ENCODE data around the gene BAAT. TPM values are rescaled to one million over a fixed set of nuclear protein-coding genes. Genes with fewer than 3 reads are reported as not detected.

BAAT gene
- total and polyA plus RNA-seq, 2 donors from 2014 or later: 0.09 to 0.15 TPM

DNA sequence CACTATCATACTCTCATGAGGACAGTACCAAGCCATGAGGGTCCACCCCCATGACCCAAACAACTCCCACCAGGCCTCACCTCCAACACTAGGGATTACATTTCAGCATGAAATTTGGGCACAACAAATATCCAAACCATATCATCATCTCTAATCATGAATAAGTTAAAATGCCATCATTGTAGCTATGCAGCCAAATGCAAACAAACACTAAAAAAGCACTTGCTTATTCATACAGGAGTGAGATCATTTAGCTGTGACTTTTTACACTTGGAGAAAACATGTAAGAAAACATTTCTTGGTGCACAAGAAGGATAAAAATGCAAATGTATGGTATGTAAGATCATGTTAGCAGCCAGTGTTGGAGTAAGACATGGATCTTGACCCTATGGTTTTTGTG, 24.2 kb downstream of the BAAT start:
- Histone ChIP-seq H3K27ac (ENCODE audit: low read depth in 2 of 2, low read length in 2 of 2) (no peak overlapping the region), H3K9me3 (ENCODE audit: control insufficient read depth in 2 of 3, insufficient read depth in 1 of 3, low read length in 3 of 3) (no peaks in the 10 kb centered on the region), H3K4me1 (ENCODE audit: control insufficient read depth in 2 of 3, insufficient read depth in 2 of 3, low read depth in 1 of 3, low read length in 3 of 3) (no peaks in the 10 kb centered on the region), H3K27me3 (ENCODE audit: control insufficient read depth, insufficient read depth, low read length) (no peaks in the 10 kb centered on the region), H3K4me3 (ENCODE audit: low read length in 3 of 3) (no peak overlapping the region), H3K9ac (ENCODE audit: low read length in 3 of 3) (no peak overlapping the region), H3K36me3 (ENCODE audit: control insufficient read depth in 2 of 3, insufficient read depth in 3 of 3, low read length in 3 of 3) (no peaks in the 10 kb centered on the region)
- TF ChIP-seq, protein P1, sequence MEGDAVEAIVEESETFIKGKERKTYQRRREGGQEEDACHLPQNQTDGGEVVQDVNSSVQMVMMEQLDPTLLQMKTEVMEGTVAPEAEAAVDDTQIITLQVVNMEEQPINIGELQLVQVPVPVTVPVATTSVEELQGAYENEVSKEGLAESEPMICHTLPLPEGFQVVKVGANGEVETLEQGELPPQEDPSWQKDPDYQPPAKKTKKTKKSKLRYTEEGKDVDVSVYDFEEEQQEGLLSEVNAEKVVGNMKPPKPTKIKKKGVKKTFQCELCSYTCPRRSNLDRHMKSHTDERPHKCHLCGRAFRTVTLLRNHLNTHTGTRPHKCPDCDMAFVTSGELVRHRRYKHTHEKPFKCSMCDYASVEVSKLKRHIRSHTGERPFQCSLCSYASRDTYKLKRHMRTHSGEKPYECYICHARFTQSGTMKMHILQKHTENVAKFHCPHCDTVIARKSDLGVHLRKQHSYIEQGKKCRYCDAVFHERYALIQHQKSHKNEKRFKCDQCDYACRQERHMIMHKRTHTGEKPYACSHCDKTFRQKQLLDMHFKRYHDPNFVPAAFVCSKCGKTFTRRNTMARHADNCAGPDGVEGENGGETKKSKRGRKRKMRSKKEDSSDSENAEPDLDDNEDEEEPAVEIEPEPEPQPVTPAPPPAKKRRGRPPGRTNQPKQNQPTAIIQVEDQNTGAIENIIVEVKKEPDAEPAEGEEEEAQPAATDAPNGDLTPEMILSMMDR (IDR thresholded peaks at IDR 0.05; ENCODE audit: borderline replicate concordance, extremely low read depth, insufficient read depth): no peak
- DNase-seq (no peak), FAIRE-seq (no peak)
- intact Hi-C loops (cut with DNase I): no loop called here

DNA sequence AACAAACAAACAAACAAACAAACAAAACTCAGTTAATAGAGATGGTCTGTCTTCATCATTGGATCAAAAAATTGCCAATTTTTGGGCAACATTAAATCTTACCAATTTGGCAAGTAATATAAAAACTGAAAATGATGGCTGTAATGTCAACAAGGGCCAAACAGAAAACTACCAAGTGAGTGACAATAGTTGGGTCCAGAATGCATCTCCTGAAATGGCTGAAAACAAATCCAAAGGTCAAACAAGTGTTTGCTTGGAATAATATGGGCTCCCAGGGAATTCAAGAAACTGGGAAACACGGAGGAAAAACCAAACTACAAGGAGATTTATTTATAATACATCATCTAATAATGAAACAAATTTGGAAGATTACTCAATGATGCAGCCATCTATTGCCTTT, 25.1 kb downstream of the BAAT start:
- TF ChIP-seq, protein P1 (IDR thresholded peaks at IDR 0.05; ENCODE audit: borderline replicate concordance, extremely low read depth, insufficient read depth): no peak
- H3K4me1 ChIP-seq (ENCODE audit: control insufficient read depth in 2 of 3, insufficient read depth in 2 of 3, low read depth in 1 of 3, low read length in 3 of 3): no peaks in the 10 kb centered on the region
- no peaks in the 10 kb centered on the region for H3K9me3 ChIP-seq (ENCODE audit: control insufficient read depth in 2 of 3, insufficient read depth in 1 of 3, low read length in 3 of 3)
- H3K27me3 ChIP-seq (ENCODE audit: control insufficient read depth, insufficient read depth, low read length): no peaks in the 10 kb centered on the region
- no peaks in the 10 kb centered on the region for H3K36me3 ChIP-seq (ENCODE audit: control insufficient read depth in 2 of 3, insufficient read depth in 3 of 3, low read length in 3 of 3)
- no peak overlapping the region for H3K27ac ChIP-seq (ENCODE audit: low read depth in 2 of 2, low read length in 2 of 2)
- no peak overlapping the region for H3K9ac ChIP-seq (ENCODE audit: low read length in 3 of 3)
- DNase-seq (no peak), FAIRE-seq (no peak)
- intact Hi-C loops (cut with DNase I): no loop called here
- no peak overlapping the region for H3K4me3 ChIP-seq (ENCODE audit: low read length in 3 of 3)

DNA sequence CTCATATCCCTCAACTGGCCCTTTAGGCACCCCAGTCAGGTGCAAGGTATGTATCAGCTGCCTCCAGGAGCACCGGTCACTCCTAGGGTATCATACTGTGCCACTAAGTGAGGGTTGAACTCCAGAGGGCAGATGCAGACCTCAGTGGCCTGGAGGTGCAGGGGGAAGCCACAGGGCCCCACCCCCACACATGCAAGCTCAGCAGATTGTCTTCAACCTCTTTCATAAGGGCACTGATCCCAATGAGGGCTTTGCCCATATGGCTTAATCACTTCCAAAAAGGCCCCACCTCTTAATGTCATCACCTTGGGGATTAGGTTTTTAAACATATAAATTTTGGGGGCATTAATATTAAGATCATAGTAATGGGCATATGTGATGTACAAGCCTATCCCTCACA, 28.2 kb downstream of the BAAT start:
- no peak for FAIRE-seq
- Histone ChIP-seq H3K4me1 (ENCODE audit: control insufficient read depth in 2 of 3, insufficient read depth in 2 of 3, low read depth in 1 of 3, low read length in 3 of 3) (no peaks in the 10 kb centered on the region), H3K9me3 (ENCODE audit: control insufficient read depth in 2 of 3, insufficient read depth in 1 of 3, low read length in 3 of 3) (no peaks in the 10 kb centered on the region), H3K27ac (ENCODE audit: low read depth in 2 of 2, low read length in 2 of 2) (no peak overlapping the region), H3K27me3 (ENCODE audit: control insufficient read depth, insufficient read depth, low read length) (no peaks in the 10 kb centered on the region), H3K9ac (ENCODE audit: low read length in 3 of 3) (no peak overlapping the region), H3K4me3 (ENCODE audit: low read length in 3 of 3) (no peak overlapping the region), H3K36me3 (ENCODE audit: control insufficient read depth in 2 of 3, insufficient read depth in 3 of 3, low read length in 3 of 3) (no peaks in the 10 kb centered on the region)
- intact Hi-C loops (cut with DNase I): no loop called here
- TF ChIP-seq, protein P1 (IDR thresholded peaks at IDR 0.05; ENCODE audit: borderline replicate concordance, extremely low read depth, insufficient read depth): no peak
- DNase-seq: no peak
